ENCODE data around the gene BACE2.

GRCh38 chr21:41254090-41254700 lies 86.2 kb downstream of the BACE2 start:
- no peak for TF ChIP-seq CTCF (conservative IDR thresholded peaks at IDR 0.05 in 1 of 2, IDR thresholded peaks at IDR 0.05 in 1 of 2; ENCODE audit: low read depth in 1 of 2, low read length in 2 of 2)
- no peak for TF ChIP-seq EZH2 (IDR thresholded peaks at IDR 0.05; ENCODE audit: low read length, missing control alignments)

All from fibroblast of lung (primary cell).